Thymus (tissue), 11 donors: ENCODE measurements around the gene SHC2. TPM values are rescaled to one million over a fixed set of nuclear protein-coding genes. Genes with fewer than 3 reads are reported as not detected.

Experiments
- DNase-seq, 9 donors: peaks; one replicate each; pipeline ENCODE4 v3.0.0-alpha.2; 2013; ENCODE audit warnings: low spot score in 9 of 9, low read depth in 6 of 9, missing footprints in 1 of 9
- H3K27ac ChIP-seq, 2 donors: one replicate each; pipeline ENCODE4 v1.5.1; 2013; ENCODE audit warnings: control low read depth in 1 of 2, low read depth in 1 of 2, low read length in 1 of 2, mild to moderate bottlenecking in 1 of 2, moderate library complexity in 1 of 2
- H3K27me3 ChIP-seq, 2 donors: one replicate each; pipeline ENCODE4 v1.5.1; 2013; ENCODE audit warnings: low read length in 1 of 2; ENCODE audit not compliant: control insufficient read depth in 2 of 2, insufficient read depth in 1 of 2
- H3K36me3 ChIP-seq, 2 donors: one replicate each; pipeline ENCODE4 v1.5.1; 2013; ENCODE audit warnings: low read length in 1 of 2, mild to moderate bottlenecking in 1 of 2, moderate library complexity in 1 of 2; ENCODE audit not compliant: control insufficient read depth in 2 of 2, insufficient read depth in 2 of 2
- H3K4me1 ChIP-seq, 2 donors: one replicate each; pipeline ENCODE4 v1.5.1; 2013; ENCODE audit warnings: low read length in 2 of 2; ENCODE audit not compliant: control insufficient read depth in 2 of 2, insufficient read depth in 2 of 2
- H3K4me3 ChIP-seq, 2 donors: one replicate each; pipeline ENCODE4 v1.5.1; 2013; ENCODE audit warnings: low read length in 2 of 2, control low read depth in 1 of 2, mild to moderate bottlenecking in 1 of 2
- H3K9me3 ChIP-seq, 2 donors: one replicate each; pipeline ENCODE4 v1.5.1; 2013; ENCODE audit warnings: low read length in 1 of 2, mild to moderate bottlenecking in 1 of 2; ENCODE audit not compliant: control insufficient read depth in 2 of 2, insufficient read depth in 1 of 2
- WGBS: extraction: QIAGEN DNeasy Blood & Tissue Kit; methylation state at CpG from one replicate; pipeline ENCODE4 v1.1.7; 2013; 5-methylcytosine and 5-hydroxymethylcytosine counted together
- polyA plus RNA-seq: library from polyadenylated mRNA; stranded (reverse); fragments of 200-250 nt; gene quantifications from one replicate; pipeline ENCODE4 v1.2.3, GENCODE V29; 2013
- total RNA-seq: library from RNA; stranded (reverse); fragments of 120-200 nt; gene quantifications from one replicate; pipeline ENCODE4 v1.2.4, GENCODE V29; 2013
- donor health status: healthy.

The SHC2 gene
- total and polyA plus RNA-seq, 2 donors: 1.1 to 5.2 TPM

DNA sequence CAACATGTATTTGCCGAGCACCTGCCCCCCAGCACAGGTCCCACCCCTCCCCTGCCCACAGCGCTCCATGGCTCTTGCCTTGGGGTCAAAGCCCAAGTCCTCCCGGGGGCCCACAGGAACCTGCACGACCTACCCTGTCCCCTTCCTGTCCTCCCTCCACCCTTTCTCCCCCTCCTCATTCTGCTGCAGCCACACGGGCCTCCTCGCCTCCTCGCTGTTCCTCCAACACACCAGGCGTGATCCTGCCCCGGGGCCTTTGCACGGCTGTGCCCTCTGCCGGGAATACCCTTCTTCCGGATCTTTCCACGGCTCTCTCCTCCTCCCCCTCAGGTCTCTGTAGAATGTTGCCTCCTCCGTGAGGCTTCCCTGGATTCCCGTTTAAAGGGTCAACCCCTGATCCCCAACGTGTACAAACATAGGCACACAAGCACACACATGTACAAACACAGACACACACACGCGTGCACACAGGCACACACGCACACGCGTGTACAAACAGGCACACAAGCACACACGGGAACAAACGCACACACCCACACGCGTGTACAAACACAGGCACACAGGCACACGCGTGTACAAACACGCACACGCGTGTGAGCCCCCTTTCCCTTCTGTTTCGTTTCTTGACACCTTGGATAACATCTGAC is 38.3 kb upstream of the SHC2 start:
- no peaks in the 10 kb centered on the region for H3K36me3 ChIP-seq
- no peak for DNase-seq
- no peak overlapping the region for H3K4me3 ChIP-seq
- H3K9me3 ChIP-seq: peaks cover 1 to 11% of the 10 kb centered on the region in 2 donors
- H3K27ac ChIP-seq: no peak overlapping the region
- WGBS: 83% methylated on average over 31 of the region's 31 CpGs
- peaks cover 0 to 2% of the 10 kb centered on the region in 2 donors for H3K4me1 ChIP-seq
- H3K27me3 ChIP-seq: peaks cover 46 to 74% of the 10 kb centered on the region in 2 donors

DNA sequence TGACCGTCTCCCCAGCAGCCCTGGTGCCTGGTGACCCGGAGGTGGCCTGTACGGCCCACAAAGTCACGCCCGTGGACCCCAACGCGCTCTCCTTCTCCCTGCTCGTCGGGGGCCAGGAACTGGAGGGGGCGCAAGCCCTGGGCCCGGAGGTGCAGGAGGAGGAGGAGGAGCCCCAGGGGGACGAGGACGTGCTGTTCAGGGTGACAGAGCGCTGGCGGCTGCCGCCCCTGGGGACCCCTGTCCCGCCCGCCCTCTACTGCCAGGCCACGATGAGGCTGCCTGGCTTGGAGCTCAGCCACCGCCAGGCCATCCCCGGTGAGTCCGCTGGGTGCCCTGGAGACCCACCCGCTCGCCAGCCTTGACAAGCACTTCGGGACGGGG is 37.7 kb upstream of the SHC2 start:
- no peak for DNase-seq
- WGBS: 18% methylated on average over 26 of the region's 26 CpGs
- Histone ChIP-seq H3K27me3 (peaks cover 48 to 80% of the 10 kb centered on the region in 2 donors), H3K4me3 (no peak overlapping the region), H3K27ac (no peak overlapping the region), H3K9me3 (peaks cover 1 to 11% of the 10 kb centered on the region in 2 donors), H3K4me1 (peaks cover 0 to 2% of the 10 kb centered on the region in 2 donors), H3K36me3 (no peaks in the 10 kb centered on the region)

DNA sequence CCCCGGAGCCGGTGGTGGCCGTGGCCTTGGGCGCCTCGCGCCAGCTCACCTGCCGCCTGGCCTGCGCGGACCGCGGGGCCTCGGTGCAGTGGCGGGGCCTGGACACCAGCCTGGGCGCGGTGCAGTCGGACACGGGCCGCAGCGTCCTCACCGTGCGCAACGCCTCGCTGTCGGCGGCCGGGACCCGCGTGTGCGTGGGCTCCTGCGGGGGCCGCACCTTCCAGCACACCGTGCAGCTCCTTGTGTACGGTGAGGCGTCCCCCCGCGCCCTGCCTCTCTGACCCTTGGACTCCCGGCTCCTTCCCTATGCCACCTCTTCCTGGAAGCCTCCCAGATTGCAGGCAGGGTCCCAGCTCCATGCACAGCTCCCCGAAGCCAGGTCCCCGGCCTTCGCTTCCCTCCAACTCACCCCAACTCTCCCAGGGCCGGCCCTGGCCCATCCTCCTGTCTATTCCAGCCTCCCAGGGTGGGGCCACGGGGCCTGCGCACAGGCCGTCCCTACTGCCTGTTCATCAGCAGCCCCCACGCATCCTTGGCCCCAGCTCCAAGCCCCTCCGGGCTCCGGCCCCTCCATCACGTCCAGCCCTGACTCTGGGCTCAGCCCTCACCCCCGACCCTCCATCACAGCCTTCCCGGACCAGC is 37.2 kb upstream of the SHC2 start:
- H3K9me3 ChIP-seq: peaks cover 1 to 14% of the 10 kb centered on the region in 2 donors
- H3K36me3 ChIP-seq: no peaks in the 10 kb centered on the region
- DNase-seq: no peak
- H3K27ac ChIP-seq: no peak overlapping the region
- H3K4me3 ChIP-seq: no peak overlapping the region
- peaks cover 48 to 84% of the 10 kb centered on the region in 2 donors for H3K27me3 ChIP-seq
- peaks cover 0 to 2% of the 10 kb centered on the region in 2 donors for H3K4me1 ChIP-seq
- WGBS: 7% methylated on average over 50 of the region's 50 CpGs

DNA sequence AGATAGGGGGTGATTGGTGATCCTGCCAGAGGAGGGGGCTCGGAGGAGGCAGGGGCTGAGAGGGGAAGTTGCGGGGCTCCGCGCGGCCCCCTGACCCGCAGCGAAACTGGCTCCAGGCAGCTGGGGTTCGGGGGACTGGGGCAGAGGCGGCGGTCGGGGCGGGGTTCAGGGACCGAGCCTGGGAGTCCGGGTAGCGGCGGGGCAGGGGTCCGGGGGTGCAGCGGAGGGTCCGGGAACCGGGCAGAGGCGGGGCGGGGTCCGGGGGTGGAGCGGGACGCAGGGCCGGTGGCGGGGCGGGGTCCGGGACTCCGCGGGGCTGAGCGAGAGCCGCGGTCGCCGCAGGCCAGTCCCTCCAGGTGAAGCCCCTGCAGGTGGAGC is 36.6 kb upstream of the SHC2 start:
- H3K27me3 ChIP-seq: peaks cover 48 to 84% of the 10 kb centered on the region in 2 donors
- no peaks in the 10 kb centered on the region for H3K36me3 ChIP-seq
- H3K9me3 ChIP-seq: peaks cover 1 to 17% of the 10 kb centered on the region in 2 donors
- WGBS: 4% methylated on average over 36 of the region's 36 CpGs
- no peak for DNase-seq
- no peak overlapping the region for H3K4me3 ChIP-seq
- H3K4me1 ChIP-seq: no peaks in the 10 kb centered on the region
- H3K27ac ChIP-seq: no peak overlapping the region

DNA sequence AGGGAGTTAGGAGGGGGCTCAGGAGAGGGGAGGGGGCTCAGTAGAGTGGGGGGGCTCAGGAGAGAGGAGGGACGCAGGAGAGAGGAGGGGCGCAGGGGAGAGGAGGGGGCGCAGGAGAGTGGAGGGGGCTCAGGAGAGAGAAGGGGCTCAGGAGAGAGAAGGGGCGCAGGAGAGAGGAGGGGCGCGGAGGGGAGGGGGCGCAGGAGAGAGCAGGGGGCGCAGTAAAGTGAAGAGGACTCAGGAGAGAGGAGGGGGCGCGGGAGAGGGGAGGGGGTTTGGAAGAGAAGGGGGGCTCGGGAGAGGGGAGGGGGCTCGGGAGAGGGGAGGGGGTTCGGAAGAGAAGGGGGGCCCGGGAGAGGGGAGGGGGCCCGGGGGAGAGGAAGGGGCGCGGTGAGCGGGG is 36.2 kb upstream of the SHC2 start:
- Histone ChIP-seq H3K4me3 (no peak overlapping the region), H3K4me1 (no peaks in the 10 kb centered on the region), H3K36me3 (no peaks in the 10 kb centered on the region), H3K27ac (no peak overlapping the region), H3K9me3 (peaks cover 1 to 20% of the 10 kb centered on the region in 2 donors), H3K27me3 (peaks cover 48 to 84% of the 10 kb centered on the region in 2 donors)
- DNase-seq: no peak
- 14% methylated on average over 18 of the region's 18 CpGs for WGBS

DNA sequence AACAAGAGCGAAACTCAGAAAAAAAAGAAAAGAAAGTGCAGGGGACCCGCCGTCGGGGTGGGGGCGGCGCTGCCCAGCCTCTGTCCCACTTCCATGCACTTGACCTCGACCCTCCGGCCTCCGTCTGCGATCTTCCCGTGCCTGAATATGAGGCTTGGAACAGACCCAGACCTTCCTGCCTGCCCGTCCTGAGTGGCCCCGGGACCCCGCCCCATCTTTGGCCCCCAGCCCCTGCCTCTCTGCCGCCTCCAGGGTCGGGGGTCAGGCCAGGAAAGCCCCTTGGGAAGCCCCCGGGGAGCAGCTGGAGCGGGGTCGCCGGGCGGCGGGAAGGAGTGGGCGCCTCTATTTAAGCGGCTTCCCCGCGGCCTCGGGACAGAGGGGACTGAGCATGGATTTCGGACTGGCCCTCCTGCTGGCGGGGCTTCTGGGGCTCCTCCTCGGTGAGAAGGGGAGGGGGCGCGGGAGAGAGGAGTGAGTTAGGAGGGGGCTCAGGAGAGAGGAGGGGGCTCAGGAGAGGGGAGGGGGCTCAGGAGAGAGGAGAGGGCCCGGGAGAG is 35.4 kb upstream of the SHC2 start, which contains the start of gene MADCAM1:
Gene MADCAM1, plus strand, starts transcription at position 375 of the 554 bp plus-strand sequence. Its CDS starts 14 bp downstream, at position 389.
- Histone ChIP-seq H3K9me3 (peaks cover 1 to 20% of the 10 kb centered on the region in 2 donors), H3K27me3 (peaks cover 48 to 77% of the 10 kb centered on the region in 2 donors), H3K4me3 (no peak within 1 kb of the TSS), H3K27ac (no peak within 1 kb of the TSS), H3K36me3 (no peaks in the 10 kb centered on the region), H3K4me1 (no peaks in the 10 kb centered on the region)
- no peak for DNase-seq
- 19% methylated on average over 33 of the region's 33 CpGs for WGBS

DNA sequence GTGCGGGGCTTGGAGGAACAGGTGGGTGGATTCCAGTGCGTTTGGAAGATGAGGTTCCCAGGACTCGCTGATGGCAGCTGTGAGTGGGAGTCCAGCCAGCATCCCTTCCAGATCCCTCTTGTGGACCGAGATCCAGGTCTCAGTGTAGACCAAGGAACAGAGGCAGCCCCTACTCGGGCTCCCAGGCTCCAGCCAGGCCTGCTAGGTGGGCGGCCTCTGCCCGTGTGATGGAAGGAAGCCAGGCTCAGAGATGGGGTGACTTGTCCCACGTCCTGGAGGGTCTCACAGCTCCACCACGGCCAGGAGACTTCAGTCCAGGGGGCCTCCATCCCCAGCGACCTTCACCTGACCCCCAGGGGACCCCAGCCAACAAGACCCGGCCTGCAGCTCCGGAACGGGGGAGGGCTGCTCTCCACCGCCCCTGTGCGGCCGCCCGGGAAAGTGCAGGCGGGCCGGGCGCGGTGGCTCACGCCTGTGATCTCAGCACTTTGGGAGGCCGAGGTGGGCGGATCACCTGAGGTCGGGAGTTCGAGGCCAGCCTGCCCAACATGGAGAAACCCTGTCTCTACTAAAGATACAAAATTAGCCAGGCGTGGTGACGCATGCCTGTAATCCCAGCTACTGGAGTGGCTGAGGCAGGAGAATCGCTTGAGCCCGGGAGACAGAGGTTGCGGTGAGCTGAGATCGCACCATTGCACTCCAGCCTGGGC is 34.7 kb upstream of the SHC2 start:
- Histone ChIP-seq H3K27ac (no peak overlapping the region), H3K4me3 (no peak overlapping the region), H3K27me3 (peaks cover 48 to 71% of the 10 kb centered on the region in 2 donors), H3K9me3 (peaks cover 1 to 21% of the 10 kb centered on the region in 2 donors), H3K4me1 (no peaks in the 10 kb centered on the region), H3K36me3 (no peaks in the 10 kb centered on the region)
- DNase-seq: no peak
- WGBS: 32% methylated on average over 32 of the region's 32 CpGs

DNA sequence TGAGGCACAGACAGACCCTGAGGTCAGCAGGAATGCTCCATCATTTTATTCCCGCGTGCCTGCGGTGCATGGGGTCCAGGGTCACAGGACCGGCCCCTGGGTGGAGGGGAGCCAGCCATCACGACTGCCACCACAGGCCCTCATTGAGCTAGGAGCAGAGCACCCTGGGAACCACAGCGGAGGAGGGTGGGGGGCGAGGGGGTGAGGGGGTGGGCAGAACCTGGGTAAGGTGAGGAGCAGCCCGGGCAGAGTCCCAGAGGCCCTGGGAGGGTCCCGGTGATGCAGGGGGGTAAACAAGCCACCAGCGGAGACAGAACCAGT is 34.2 kb upstream of the SHC2 start:
- Histone ChIP-seq H3K9me3 (peaks cover 1 to 23% of the 10 kb centered on the region in 2 donors), H3K4me3 (no peak overlapping the region), H3K27ac (no peak overlapping the region), H3K27me3 (peaks cover 48 to 69% of the 10 kb centered on the region in 2 donors), H3K36me3 (no peaks in the 10 kb centered on the region), H3K4me1 (no peaks in the 10 kb centered on the region)
- DNase-seq: no peak
- 73% methylated on average over 10 of the region's 10 CpGs for WGBS
